GM19240 (cell line): Measurements from ENCODE around the gene ZDHHC6.
"Not testable (repeated sequence)": the region's sequence is repeated elsewhere in the genome, so short reads cannot be mapped to it uniquely, and the experiment has no call there.

Experiments
- DNase-seq: peaks from one replicate; pipeline ENCODE4 v3.0.0; 2011; ENCODE audit warnings: low spot score; ENCODE audit not compliant: insufficient read length

The ZDHHC6 gene

DNA sequence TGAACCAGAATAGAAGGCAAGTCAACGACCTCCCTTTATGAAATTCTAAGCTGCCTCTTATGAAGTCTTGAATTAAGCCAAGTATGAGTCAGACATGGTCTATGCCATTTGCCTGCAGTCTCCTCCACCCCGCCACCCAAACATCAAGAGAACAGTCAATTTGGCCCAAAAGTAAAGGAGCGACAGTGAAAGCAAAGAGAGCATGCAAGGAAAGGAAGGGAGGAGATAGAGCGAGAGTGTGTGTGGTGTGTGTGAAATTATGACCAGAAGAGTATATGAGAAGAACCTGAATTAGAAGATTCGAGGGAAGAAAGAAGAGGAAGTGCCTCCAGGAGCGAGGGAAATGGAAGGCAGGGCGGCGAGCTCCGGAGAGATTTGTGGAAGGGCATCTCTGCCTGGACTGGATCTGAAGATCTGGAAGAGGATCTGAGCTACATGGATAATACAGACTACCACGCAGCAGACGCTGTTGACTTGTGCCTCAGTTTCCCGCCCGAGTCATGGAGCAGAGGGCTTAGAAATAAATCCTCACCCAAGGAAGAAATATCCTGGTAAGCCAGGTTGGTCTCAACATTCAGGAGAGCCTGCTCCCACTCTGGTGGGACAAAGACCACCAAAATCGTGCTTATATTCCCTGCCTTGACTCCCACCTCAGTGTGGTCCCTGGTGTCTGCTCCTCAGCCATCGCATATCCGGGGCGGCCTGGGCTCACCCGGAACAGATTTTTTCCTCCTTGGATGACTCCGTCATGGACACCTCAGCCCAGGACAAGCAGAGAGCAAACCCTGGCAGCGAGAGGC, 459 bp downstream of the ZDHHC6 start:
- no peak for DNase-seq

- DNase-seq = no peak
These were observed 4.7 kb downstream of the ZDHHC6 start for GRCh38 chr10:112442063-112442462.

GRCh38 chr10:112441520-112441919, 5.2 kb downstream of the ZDHHC6 start:
- DNase-seq = no peak

DNA sequence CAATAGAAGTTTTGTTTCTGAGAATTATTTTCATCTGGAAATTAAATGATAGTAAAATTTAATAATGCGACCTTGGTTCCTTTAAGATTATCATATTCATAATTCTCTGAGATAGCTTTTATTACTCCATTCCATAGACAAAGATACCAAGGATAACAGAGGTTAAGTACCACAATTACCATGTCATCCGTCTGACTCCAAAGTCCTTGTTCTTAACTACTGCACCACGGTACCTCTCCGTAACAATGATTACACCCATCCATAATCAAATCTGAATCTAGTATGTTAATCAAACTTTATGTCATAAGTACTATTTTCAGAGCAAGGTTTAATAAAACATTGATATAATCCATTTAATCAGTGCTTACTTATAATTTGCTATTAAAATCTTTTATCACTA, 8.4 kb downstream of the ZDHHC6 start:
- DNase-seq = no peak

- DNase-seq = no peak
These were observed 11.6 kb downstream of the ZDHHC6 start for GRCh38 chr10:112434988-112435619.

GRCh38 chr10:112433136-112433535, 13.6 kb downstream of the ZDHHC6 start:
- DNase-seq = no peak

DNA sequence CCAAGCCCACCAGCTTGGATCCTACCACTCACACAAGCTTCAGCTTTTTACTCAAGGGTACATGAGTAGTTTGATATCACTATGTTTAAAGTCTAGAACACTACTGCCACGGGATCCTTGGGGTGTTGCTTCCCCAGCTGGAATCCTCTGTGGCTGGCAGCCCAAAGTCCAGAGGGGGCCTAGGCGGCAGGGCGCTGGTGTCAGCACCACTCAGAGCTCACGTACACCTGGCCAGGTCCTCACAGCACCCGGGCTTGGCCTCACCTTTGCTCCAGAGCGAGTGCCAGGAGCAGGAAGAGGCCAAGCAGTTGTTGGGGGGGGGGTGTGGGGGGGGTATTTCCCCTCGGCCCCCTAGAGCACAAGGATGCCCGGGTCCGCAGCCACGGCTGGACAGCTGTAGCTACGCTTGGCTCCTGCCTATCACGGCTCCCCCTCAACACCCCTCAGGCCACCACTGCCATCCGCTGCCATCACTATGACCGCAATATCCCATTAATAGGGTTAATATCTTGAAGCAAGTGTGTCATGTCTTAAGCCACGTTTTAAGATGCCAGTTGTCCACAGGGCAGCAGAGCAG, 17.0 kb downstream of the ZDHHC6 start:
- no peak for DNase-seq

DNA sequence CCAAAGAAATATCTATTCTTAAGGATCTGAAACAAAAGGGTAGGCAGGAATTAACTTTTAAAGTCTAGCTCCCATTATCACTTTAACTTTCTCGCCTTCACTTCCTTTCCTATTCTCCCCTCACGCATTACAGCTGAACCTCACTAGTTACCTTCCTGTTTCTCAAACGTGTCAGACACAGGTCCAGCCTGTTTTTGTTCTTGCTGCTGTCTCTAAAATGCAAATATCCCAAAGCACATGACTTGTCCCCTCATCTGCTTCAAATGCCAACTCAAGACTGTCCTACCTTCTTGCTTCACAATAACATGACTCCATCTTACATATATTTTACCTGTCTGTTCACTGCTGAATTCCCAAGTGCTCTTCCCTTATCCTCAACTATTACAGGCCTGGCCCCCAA, 17.6 kb downstream of the ZDHHC6 start:
- DNase-seq = no peak

DNA sequence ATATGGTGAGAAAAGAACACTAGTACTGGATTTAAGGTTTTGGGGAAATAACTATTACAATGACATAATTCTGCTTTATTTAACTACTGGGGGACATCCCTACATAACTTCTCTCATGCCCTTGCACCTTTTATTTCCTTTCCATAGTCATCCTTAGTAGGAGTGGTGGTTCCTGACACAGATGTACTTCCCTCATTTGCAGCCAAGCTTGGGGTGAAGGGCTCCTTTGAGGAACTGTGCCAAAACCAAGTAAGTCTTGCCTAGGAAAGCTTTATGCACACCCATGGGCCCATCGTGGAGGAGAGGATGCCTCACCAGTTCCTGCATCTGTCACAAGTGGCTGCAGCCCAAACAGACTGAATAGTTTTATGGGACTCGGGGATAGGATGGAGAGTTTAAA, 20.6 kb downstream of the ZDHHC6 start:
- DNase-seq = no peak

DNA sequence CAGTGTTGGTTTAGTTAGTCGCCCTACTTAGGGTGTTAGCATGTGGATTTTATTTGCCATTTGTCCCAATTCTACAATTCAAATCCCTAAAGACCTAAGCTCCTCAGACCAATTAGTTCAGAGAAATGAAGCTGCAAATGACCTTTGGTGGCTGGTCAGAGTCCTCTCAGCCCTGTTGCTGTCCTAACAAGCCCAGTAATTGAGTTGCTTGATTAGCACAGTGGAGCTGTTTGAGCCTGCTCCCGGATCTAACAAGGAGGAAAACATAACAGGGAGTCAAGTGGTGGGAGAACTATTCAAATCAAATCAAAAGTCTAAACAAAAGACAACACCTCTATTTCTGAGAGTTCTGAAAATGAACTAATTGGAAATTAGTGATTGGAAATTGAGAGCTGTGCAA, 22.1 kb downstream of the ZDHHC6 start:
- DNase-seq = no peak

DNA sequence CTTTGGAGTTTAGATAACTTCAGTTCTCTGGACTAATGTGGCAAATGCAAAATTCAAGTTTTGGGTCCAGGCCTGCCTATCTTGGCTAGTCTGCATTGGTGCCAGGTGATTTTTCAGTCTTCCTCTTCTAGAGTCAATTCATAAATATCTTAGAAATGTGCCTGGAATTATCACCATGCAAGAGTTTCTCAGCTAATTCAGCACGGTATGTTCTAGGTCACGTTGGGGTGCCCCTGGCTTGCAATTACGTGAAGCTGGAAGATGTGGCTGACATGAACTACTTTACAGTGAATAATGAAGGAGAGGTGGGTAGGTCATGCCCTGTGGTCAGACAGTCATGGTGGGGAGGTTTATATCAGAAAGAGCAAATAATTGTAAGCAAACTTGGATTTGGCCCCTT, 25.0 kb downstream of the ZDHHC6 start:
- no peak for DNase-seq

- no peak for DNase-seq
These were observed 34.0 kb downstream of the ZDHHC6 start for GRCh38 chr10:112412696-112413095.

- no peak for DNase-seq
These were observed 37.0 kb downstream of the ZDHHC6 start for GRCh38 chr10:112409755-112410154.

DNA sequence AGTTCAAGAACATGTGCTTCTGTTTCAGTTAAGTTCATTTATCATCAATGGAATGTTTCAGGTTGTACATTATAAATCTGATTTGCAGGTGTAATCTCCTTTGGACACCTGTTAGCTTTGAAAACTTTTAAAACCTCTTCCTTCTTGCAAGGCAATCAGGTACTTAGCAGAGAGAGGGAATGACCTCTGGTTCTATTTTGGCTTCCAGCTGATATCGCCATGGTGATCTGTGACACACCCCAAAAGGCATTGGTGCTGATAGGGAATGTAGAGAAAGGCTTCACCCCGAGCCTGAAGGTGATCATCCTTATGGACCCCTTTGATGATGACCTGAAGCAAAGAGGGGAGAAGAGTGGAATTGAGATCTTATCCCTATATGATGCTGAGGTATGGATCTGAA, 37.4 kb downstream of the ZDHHC6 start:
- DNase-seq = no peak

DNA sequence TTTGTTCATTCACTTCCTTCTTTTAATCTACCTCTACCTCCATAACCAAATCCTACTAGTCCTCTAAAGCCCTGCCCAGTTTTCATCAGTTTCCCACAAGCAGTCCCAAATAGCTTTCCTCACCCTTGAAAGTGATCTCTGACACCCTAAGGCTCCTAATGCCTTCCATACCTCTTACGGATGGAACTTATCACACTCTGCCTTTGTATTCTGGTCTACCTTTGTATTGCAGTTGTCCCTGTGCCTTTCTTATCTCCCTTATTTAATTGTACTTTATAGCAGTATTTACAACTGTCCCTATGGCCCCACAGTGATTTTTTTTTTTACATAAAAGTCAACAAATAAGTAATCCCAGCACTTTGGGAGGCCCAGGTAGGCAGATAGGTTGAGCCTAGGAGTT, 39.0 kb downstream of the ZDHHC6 start:
- no peak for DNase-seq

DNA sequence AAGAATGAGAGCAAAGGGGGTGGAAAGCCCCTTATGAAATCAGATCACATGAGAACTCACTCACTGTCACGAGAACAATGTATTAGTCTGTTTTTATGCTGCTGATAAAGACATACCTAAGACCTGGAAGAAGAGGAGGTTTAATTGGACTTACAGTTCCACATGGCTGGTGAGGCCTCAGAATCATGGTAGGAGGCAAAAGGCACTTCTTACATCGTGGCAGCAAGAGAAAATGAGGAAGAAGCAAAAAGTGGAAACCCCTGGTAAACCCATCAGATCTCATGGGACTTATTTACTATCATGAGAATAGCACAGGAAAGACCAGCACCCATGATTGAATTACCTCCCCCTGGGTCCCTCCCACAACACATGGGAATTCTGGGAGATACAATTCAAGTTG, 39.9 kb downstream of the ZDHHC6 start:
- DNase-seq = not testable (repeated sequence)

- DNase-seq = no peak
These were observed 42.1 kb downstream of the ZDHHC6 start for GRCh38 chr10:112404617-112405016.

GRCh38 chr10:112402917-112403316, 43.8 kb downstream of the ZDHHC6 start:
- no peak for DNase-seq

- DNase-seq = no peak
These were observed 49.1 kb downstream of the ZDHHC6 start for GRCh38 chr10:112397592-112397991.

DNA sequence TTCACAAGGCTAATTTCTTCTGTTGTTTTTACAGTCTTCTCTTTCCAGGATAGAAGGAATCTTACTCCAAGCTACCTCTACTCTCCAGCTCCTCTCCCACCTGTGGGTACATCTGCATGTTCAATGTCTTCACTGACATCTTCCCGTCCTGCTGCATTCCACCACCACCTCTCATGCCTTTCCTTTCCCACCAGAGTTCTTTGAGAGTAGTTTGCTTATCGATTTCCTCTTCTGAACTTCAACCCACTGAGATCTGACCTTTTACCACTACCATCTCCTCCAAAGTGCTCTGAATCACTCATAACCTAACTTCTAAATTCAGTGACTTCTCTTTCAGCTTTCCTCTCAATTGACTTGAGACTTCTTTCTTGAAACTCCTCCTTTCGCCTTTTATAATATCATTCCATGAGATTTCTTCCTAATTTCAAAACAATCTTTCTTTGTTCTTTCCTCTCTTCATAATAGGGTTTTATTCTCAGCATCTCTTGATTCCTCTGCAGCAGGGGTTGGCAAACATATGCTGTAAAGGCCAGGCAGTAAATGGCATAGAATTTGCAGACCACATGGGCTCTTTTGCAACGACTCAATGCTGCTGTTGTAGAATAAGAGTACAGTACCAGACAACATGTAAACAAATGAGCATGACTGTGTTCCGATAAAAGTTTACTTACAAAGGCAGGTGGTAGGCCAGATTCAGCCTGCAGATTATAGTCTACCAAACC, 50.7 kb downstream of the ZDHHC6 start:
- DNase-seq = no peak

GRCh38 chr10:112394475-112394875, 52.2 kb downstream of the ZDHHC6 start:
- DNase-seq = no peak

- no peak for DNase-seq
These were observed 52.9 kb downstream of the ZDHHC6 start for GRCh38 chr10:112393827-112394226.
